Hematopoietic multipotent progenitor cell treated with erythropoietin and hydrocortisone succinate and interleukin-3 and kit ligand, for 8 days (in vitro differentiated cells): ENCODE results near the gene PRKAR1B.
"Not testable (repeated sequence)": the region's sequence is repeated elsewhere in the genome, so short reads cannot be mapped to it uniquely, and the experiment has no call there.

Source experiments
- DNase-seq: peaks from one replicate; pipeline ENCODE4 v3.0.0-alpha.2; 2015

The PRKAR1B gene

GRCh38 chr7:569071-569855, 157.8 kb downstream of the PRKAR1B start:
- DNase-seq = no peak

- DNase-seq = no peak
Observed at GRCh38 chr7:568031-568951, 158.8 kb downstream of the PRKAR1B start.

- DNase-seq = no peak
Observed at GRCh38 chr7:567305-567883, 159.7 kb downstream of the PRKAR1B start.

- no peak for DNase-seq
Observed at GRCh38 chr7:566100-566499, 161.0 kb downstream of the PRKAR1B start.

GRCh38 chr7:564176-564865, 162.8 kb downstream of the PRKAR1B start:
- DNase-seq = no peak

GRCh38 chr7:563629-564170, 163.4 kb downstream of the PRKAR1B start:
- DNase-seq = no peak

- no peak for DNase-seq
Observed at GRCh38 chr7:562789-563628, 164.1 kb downstream of the PRKAR1B start.

GRCh38 chr7:562374-562675, 164.8 kb downstream of the PRKAR1B start:
- no peak for DNase-seq

GRCh38 chr7:561631-562373, 165.3 kb downstream of the PRKAR1B start:
- DNase-seq = no peak

GRCh38 chr7:560966-561630, 166.0 kb downstream of the PRKAR1B start:
- DNase-seq = no peak

- no peak for DNase-seq
Observed at GRCh38 chr7:559396-559705, 167.7 kb downstream of the PRKAR1B start.

GRCh38 chr7:557558-557881, 169.6 kb downstream of the PRKAR1B start:
- no peak for DNase-seq

- no peak for DNase-seq
Observed at GRCh38 chr7:556837-557557, 170.1 kb downstream of the PRKAR1B start.

GRCh38 chr7:556291-556826, 170.7 kb downstream of the PRKAR1B start:
- no peak for DNase-seq

- DNase-seq = no peak
Observed at GRCh38 chr7:555551-556160, 171.4 kb downstream of the PRKAR1B start.

- no peak for DNase-seq
Observed at GRCh38 chr7:553636-554111, 173.4 kb downstream of the PRKAR1B start.

GRCh38 chr7:552868-553635, 174.0 kb downstream of the PRKAR1B start:
- no peak for DNase-seq

GRCh38 chr7:552151-552867, 174.8 kb downstream of the PRKAR1B start:
- DNase-seq = not testable (repeated sequence)
